PC-3 (cell line): Measurements from ENCODE around the gene EEPD1.

Experiments used
- EZH2 ChIP-seq: fragments of 300-600 bp; sonication (generic); IDR thresholded peaks from one replicate; pipeline ENCODE4 v1.6.1; 2017; ENCODE audit warnings: antibody characterized with exemption, mild to moderate bottlenecking, low read length; ENCODE audit not compliant: unreplicated experiment
- TF ChIP-seq, protein P1 (sequence below): fragments of 300-600 bp; sonication (generic); conservative IDR thresholded peaks from 2 replicates; pipeline ENCODE4 v1.5.1; 2017; ENCODE audit warnings: antibody characterized with exemption, low read depth, mild to moderate bottlenecking, low read length

DNA sequence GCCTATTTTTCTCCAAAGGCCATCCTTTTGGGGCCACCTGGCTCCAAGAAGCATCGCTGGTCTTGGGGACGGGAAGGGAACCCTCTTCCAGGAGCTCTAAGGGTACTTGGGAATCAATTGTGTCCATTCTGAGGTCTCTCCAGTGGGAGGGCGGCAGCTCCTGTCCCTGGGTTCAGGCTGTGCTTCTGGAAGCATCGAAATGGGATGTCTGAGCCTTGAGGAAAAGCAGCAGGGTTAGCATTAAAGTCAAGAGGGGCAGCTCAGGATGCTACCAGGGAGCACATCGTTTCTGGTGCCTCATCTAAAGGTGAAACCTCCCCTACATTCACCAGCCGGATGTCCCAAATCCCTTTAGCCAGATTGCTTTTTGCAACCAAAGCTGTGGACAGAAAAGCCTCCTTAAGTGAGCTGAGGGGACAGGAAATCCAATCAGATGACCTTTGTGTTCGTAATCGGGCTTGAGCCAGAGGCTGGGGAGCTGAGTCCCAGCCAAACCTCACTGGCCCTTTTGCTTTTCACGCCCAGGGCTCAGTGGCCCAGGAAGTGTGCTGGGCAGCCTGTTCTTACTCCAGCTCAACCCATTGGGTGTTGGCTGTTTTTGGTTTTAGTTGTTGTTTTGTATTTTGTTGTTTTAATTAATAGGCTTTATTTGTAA, 147.8 kb downstream of the EEPD1 start:
- TF ChIP-seq, protein P1, sequence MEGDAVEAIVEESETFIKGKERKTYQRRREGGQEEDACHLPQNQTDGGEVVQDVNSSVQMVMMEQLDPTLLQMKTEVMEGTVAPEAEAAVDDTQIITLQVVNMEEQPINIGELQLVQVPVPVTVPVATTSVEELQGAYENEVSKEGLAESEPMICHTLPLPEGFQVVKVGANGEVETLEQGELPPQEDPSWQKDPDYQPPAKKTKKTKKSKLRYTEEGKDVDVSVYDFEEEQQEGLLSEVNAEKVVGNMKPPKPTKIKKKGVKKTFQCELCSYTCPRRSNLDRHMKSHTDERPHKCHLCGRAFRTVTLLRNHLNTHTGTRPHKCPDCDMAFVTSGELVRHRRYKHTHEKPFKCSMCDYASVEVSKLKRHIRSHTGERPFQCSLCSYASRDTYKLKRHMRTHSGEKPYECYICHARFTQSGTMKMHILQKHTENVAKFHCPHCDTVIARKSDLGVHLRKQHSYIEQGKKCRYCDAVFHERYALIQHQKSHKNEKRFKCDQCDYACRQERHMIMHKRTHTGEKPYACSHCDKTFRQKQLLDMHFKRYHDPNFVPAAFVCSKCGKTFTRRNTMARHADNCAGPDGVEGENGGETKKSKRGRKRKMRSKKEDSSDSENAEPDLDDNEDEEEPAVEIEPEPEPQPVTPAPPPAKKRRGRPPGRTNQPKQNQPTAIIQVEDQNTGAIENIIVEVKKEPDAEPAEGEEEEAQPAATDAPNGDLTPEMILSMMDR = no peak
- TF ChIP-seq EZH2 = no peak
